Neural progenitor cell (in vitro differentiated cells): Measurements from ENCODE around the gene CCNL2. TPM values are rescaled to one million over a fixed set of nuclear protein-coding genes. Genes with fewer than 3 reads are reported as not detected.
A peak's percentile ranks its signal among the peaks of the same experiment; 100 is the strongest.

Experiments
- DNase-seq: peaks from one replicate; pipeline ENCODE4 v3.0.0-alpha.2; 2016; ENCODE audit warnings: low spot score
- H2AFZ ChIP-seq: fragments of 200-600 bp; sonication (generic); replicated peaks from 2 replicates; pipeline ENCODE4 v1.6.1; 2016; ENCODE audit warnings: antibody characterized with exemption
- H3F3A ChIP-seq: fragments of 200-600 bp; sonication (generic); 2 replicates; pipeline ENCODE4 v1.6.1; 2016; ENCODE audit warnings: antibody characterized with exemption, low read depth
- H3K27ac ChIP-seq: fragments of 200-600 bp; sonication (generic); 2 replicates; pipeline ENCODE4 v1.5.1; 2016; ENCODE audit warnings: mild to moderate bottlenecking
- H3K27me3 ChIP-seq: fragments of 200-600 bp; sonication (generic); 2 replicates; pipeline ENCODE4 v1.6.1; 2016; ENCODE audit warnings: mild to moderate bottlenecking, moderate library complexity
- H3K36me3 ChIP-seq: fragments of 200-600 bp; sonication (generic); 2 replicates; pipeline ENCODE4 v1.5.1; 2016
- H3K4me1 ChIP-seq: fragments of 200-600 bp; sonication (generic); 2 replicates; pipeline ENCODE4 v1.6.1; 2016; ENCODE audit warnings: mixed run types
- H3K4me2 ChIP-seq: fragments of 200-600 bp; sonication (generic); 2 replicates; pipeline ENCODE4 v1.6.1; 2016
- H3K4me3 ChIP-seq: fragments of 200-600 bp; sonication (generic); 2 replicates; pipeline ENCODE4 v1.5.1; 2016
- H3K79me2 ChIP-seq: fragments of 200-600 bp; sonication (generic); 2 replicates; pipeline ENCODE4 v1.6.1; 2016; ENCODE audit warnings: low read depth
- H3K9ac ChIP-seq: fragments of 200-600 bp; sonication (generic); 2 replicates; pipeline ENCODE4 v1.6.1; 2016
- H3K9me3 ChIP-seq: fragments of 200-600 bp; sonication (generic); 2 replicates; pipeline ENCODE4 v1.5.1; 2016; ENCODE audit warnings: low read depth
- H4K20me1 ChIP-seq: fragments of 200-600 bp; sonication (generic); 2 replicates; pipeline ENCODE4 v1.6.1; 2016; ENCODE audit warnings: low read depth
- H3K27ac Mint-ChIP-seq: 3 replicates; pipeline ENCODE4 v1.8.0; 2021; ENCODE audit warnings: mixed read lengths
- H3K27me3 Mint-ChIP-seq: 2 replicates; pipeline ENCODE4 v1.8.0; 2022; ENCODE audit warnings: low read depth, mild to moderate bottlenecking, inconsistent platforms, moderate library complexity, mixed read lengths; ENCODE audit not compliant: insufficient read depth
- H3K36me3 Mint-ChIP-seq: 3 replicates; pipeline ENCODE4 v1.8.0; 2021; ENCODE audit warnings: mixed read lengths
- H3K4me1 Mint-ChIP-seq: 3 replicates; pipeline ENCODE4 v1.8.0; 2021; ENCODE audit warnings: mixed read lengths
- H3K4me3 Mint-ChIP-seq: 3 replicates; pipeline ENCODE4 v1.8.0; 2021; ENCODE audit warnings: mild to moderate bottlenecking, moderate library complexity, mixed read lengths
- H3K9me3 Mint-ChIP-seq: 3 replicates; pipeline ENCODE4 v1.8.0; 2020; ENCODE audit warnings: mixed read lengths
- EZH2 ChIP-seq: fragments of 200-600 bp; sonication (generic); IDR thresholded peaks from 2 replicates; pipeline ENCODE4 v1.6.1; 2017; ENCODE audit warnings: antibody characterized with exemption, mild to moderate bottlenecking, moderate library complexity
- EZH2phosphoT487 ChIP-seq: fragments of 200-600 bp; sonication (generic); IDR thresholded peaks from 2 replicates; pipeline ENCODE4 v1.6.1; 2017; ENCODE audit warnings: antibody characterized with exemption
- total RNA-seq: library from RNA; depleted of rRNA; stranded (reverse); fragments of >200 nt; gene quantifications from 2 replicates; pipeline ENCODE4 v1.2.3, GENCODE V29; 2015; ENCODE audit warnings: low replicate concordance
- TF ChIP-seq, protein P1 (sequence below): fragments of 200-600 bp; sonication (generic); IDR thresholded peaks from 2 replicates; pipeline ENCODE4 v1.5.1; 2017; ENCODE audit warnings: antibody characterized with exemption, mild to moderate bottlenecking

Gene CCNL2
- total RNA-seq, 1 donor from 2014 or later = 143 TPM

DNA sequence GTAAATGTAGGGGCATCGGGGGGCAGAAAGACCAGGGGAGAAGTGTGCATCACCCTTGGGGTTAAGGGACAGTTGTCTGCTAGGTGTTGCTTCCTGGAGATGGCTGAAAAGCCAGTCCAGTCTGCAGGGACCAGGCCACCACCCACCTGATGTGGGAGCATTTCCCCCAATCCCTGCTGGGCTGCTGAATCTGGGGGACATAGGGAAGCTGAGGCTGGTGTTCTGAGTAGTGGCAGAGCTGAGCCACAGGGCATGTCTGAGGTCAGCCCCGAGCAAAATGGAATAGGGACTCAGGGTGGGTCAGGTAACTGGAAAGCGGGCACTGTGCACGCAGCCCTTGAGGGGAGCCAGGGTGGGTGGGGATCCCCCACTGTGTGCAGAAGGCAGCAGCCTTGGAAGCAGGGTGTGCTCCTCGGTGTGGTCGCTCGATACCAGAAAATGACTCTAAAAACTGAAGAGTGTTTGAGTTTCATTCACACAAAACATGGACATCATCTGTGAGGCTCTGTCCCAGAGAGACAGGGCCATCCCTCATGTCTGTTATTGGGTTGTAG lies 2.4 kb upstream of the CCNL2 start:
- peaks cover 10% of the 10 kb centered on the region for H3K36me3 ChIP-seq
- H3K4me3 ChIP-seq = no peak overlapping the region
- H3K36me3 Mint-ChIP-seq = peaks cover 30% of the 10 kb centered on the region
- no peaks in the 10 kb centered on the region for H3K27me3 ChIP-seq
- no peak for DNase-seq
- peaks cover 74% of the 10 kb centered on the region for H3K79me2 ChIP-seq
- H3K9me3 Mint-ChIP-seq = no peaks in the 10 kb centered on the region
- H3K4me1 ChIP-seq = peaks cover 19% of the 10 kb centered on the region
- TF ChIP-seq EZH2 (no peak), EZH2phosphoT487 (no peak)
- TF ChIP-seq, protein P1, sequence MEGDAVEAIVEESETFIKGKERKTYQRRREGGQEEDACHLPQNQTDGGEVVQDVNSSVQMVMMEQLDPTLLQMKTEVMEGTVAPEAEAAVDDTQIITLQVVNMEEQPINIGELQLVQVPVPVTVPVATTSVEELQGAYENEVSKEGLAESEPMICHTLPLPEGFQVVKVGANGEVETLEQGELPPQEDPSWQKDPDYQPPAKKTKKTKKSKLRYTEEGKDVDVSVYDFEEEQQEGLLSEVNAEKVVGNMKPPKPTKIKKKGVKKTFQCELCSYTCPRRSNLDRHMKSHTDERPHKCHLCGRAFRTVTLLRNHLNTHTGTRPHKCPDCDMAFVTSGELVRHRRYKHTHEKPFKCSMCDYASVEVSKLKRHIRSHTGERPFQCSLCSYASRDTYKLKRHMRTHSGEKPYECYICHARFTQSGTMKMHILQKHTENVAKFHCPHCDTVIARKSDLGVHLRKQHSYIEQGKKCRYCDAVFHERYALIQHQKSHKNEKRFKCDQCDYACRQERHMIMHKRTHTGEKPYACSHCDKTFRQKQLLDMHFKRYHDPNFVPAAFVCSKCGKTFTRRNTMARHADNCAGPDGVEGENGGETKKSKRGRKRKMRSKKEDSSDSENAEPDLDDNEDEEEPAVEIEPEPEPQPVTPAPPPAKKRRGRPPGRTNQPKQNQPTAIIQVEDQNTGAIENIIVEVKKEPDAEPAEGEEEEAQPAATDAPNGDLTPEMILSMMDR = no peak
- H3K27ac Mint-ChIP-seq = no peak overlapping the region
- H3K9ac ChIP-seq = no peak overlapping the region
- H3K4me2 ChIP-seq = no peak overlapping the region
- peaks cover 53% of the 10 kb centered on the region for H3F3A ChIP-seq
- H4K20me1 ChIP-seq = peaks cover 22% of the 10 kb centered on the region
- peak overlapping the region; percentile 96 for H3K4me3 Mint-ChIP-seq
- peaks cover 27% of the 10 kb centered on the region for H3K4me1 Mint-ChIP-seq
- no peak overlapping the region for H3K27ac ChIP-seq
- H3K9me3 ChIP-seq = no peaks in the 10 kb centered on the region
- H3K27me3 Mint-ChIP-seq = peaks cover 8% of the 10 kb centered on the region
- H2AFZ ChIP-seq = no peak overlapping the region

DNA sequence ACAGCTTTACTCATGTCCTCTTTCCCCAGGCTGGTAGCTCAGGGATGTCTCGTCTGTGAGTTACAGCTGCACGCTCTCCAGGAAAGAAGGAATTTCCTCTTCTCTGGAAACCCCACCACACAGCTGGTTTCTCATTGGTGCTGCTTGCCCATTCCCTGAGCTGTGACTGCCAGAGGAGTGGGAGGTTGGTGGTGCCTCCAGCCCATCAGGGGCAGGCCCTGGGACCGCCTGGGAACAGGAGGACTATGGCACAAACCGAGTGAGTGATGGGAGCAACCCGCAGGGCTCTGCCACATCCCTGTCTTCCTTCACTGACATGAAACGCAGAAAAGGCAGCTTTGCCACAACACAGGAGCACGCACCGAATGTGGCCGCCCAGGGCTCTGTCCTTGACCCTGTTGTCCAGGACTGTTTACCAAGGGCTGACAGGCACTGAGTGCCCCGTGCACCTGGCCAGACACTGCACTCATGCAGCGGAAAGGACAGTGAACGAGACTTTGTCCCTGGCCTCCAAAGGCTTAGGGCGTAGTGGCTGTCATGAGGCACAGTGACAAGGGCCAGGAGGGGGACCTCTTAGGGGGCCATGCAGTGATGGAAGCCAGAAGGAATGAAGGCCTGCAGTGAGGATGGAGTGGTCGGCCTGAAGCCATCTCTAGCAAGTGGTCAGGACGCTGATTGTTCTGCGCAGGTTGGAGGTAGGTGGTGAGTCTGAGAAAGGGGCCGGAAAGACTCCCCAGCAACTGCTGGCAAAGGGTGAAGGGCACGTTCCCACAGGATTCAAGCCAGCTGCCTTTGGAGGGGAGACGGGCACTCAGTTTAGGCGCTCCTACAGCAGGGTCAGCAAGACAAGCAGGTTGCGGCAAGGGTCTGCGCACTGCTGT lies 1.7 kb upstream of the CCNL2 start:
- H3K4me3 Mint-ChIP-seq = peak overlapping the region; percentile 96

DNA sequence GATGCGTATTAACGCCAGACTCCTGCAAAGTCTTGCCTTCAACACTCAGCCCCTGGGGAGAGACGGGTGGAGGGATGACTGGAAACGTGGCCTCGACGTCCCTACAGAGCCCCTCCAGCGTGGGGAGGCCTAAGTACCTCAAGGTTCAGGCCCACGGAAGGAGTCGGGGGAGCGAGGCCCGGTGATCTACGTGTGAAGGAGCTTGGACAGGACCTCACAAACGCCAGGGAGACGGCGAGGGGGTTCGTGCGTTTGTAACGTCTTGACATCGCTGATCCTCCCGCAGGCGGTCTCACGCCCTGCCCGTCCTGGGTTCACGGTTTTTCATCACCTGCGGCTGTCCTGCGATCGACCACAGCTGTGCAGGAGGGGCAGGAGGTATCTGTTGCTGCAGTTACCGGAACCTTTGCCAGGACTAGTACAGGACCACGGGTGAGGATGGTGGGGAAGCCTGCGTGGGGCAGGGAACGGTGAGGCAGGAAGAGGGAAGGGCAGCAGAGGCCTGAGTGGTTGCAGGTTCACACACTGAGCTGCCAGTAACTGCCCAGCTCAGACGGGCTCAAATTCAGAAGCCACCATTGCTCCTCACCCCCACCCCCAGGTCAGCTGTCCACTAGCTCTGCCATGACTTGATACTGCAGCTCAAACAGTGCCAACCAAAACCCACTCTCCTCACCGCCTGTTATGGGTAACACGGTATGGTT lies 889 bp upstream of the CCNL2 start:
- Mint-ChIP-seq H3K9me3 (no peaks in the 10 kb centered on the region), H3K4me3 (peak overlapping the region; percentile 96), H3K27me3 (peaks cover 8% of the 10 kb centered on the region), H3K36me3 (peaks cover 28% of the 10 kb centered on the region), H3K4me1 (peaks cover 23% of the 10 kb centered on the region), H3K27ac (peak overlapping the region; percentile 87)
- peaks cover 11% of the 10 kb centered on the region for H3K4me1 ChIP-seq
- peaks cover 43% of the 10 kb centered on the region for H3F3A ChIP-seq
- H3K27ac ChIP-seq = no peak overlapping the region
- H3K9ac ChIP-seq = peak overlapping the region; percentile 87
- H4K20me1 ChIP-seq = peaks cover 21% of the 10 kb centered on the region
- DNase-seq = peak; percentile 47
- peak; percentile 9 for TF ChIP-seq EZH2
- TF ChIP-seq, protein P1 = no peak
- no peak for TF ChIP-seq EZH2phosphoT487
- no peaks in the 10 kb centered on the region for H3K27me3 ChIP-seq
- H3K79me2 ChIP-seq = peaks cover 74% of the 10 kb centered on the region
- H3K9me3 ChIP-seq = no peaks in the 10 kb centered on the region
- peak overlapping the region; percentile 86 for H3K4me2 ChIP-seq
- peak overlapping the region; percentile 97 for H3K4me3 ChIP-seq
- peaks cover 6% of the 10 kb centered on the region for H3K36me3 ChIP-seq
- no peak overlapping the region for H2AFZ ChIP-seq

More for the DNA sequence above, 1.7 kb upstream of the CCNL2 start:
- Histone ChIP-seq H3K27ac (no peak overlapping the region), H4K20me1 (peaks cover 15% of the 10 kb centered on the region), H3K4me1 (peaks cover 13% of the 10 kb centered on the region), H3K79me2 (peaks cover 74% of the 10 kb centered on the region), H3K27me3 (no peaks in the 10 kb centered on the region), H3K36me3 (peaks cover 10% of the 10 kb centered on the region), H3K4me3 (peak overlapping the region; percentile 97), H2AFZ (no peak overlapping the region), H3F3A (peaks cover 48% of the 10 kb centered on the region), H3K9ac (no peak overlapping the region), H3K4me2 (peak overlapping the region; percentile 86), H3K9me3 (no peaks in the 10 kb centered on the region)
- peaks cover 23% of the 10 kb centered on the region for H3K4me1 Mint-ChIP-seq
- TF ChIP-seq EZH2 = no peak
- TF ChIP-seq, protein P1 = no peak
- TF ChIP-seq EZH2phosphoT487 = no peak
- peak overlapping the region; percentile 87 for H3K27ac Mint-ChIP-seq
- no peaks in the 10 kb centered on the region for H3K9me3 Mint-ChIP-seq
- no peak for DNase-seq
- H3K36me3 Mint-ChIP-seq = peaks cover 28% of the 10 kb centered on the region
- peaks cover 8% of the 10 kb centered on the region for H3K27me3 Mint-ChIP-seq
